DMS79 (cell line): ENCODE results near the gene KMT2C.
"Not testable (repeated sequence)": the region's sequence is repeated elsewhere in the genome, so short reads cannot be mapped to it uniquely, and the experiment has no call there.

Experiments
- DNase-seq: peaks from one replicate; lab custom pipeline; 2025; lab: John Stamatoyannopoulos, UW

KMT2C gene

DNA sequence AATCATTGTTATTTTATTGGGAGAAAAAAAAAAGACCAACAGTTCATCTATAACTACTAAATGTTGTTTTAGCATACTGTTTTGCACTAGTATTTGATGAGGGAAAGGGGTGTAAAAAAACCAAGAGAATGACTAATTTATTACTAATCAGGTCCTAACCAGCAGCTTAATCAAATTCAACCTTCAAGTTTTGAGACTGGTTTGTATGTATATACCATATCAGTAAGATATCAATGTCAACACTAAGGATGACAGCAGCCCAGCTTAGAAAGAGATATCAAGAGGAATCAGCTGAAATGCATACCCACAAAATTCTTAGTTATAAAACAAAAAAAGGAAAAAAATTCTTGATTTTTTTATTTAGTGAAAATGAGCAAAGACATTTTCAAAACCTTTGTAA is 122.6 kb downstream of the KMT2C start:
- no peak for DNase-seq

DNA sequence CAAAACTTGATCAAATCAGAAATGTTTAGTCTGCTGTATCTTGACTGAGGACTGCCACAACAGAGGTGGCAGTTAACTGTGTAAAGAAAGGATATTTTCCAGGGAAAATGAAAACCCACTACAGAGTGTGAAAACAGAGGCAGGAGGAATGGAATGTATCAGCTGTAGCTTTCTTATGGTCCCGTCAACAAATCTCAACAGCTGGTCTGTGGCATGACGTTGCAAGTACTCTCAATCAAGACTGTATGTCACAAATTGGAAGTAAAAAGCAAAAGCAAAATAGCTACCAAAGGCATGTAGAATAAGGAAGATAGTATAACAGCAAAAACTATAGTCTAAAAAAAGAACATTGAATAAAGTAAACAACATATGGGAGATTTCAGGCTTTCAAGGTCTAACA is 123.5 kb downstream of the KMT2C start:
- no peak for DNase-seq

DNA sequence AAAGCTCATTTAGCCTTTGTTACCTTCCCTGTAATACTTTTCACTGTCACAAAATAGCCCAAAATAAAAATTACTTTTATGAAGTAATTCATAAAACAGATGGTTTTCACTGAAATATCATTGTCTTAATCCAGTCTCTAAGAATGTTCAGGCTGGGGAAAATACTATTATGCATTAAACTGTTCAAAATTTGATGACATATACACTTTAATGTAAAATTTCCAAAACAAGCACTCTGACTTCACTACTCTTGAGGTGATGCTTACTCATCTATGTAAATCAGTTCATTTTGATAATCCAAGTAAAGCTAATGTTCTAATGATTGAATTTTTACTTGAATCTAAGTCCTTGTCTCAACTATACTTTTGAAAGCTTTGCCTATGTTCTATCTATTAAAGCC is 127.9 kb downstream of the KMT2C start:
- DNase-seq, result no peak

DNA sequence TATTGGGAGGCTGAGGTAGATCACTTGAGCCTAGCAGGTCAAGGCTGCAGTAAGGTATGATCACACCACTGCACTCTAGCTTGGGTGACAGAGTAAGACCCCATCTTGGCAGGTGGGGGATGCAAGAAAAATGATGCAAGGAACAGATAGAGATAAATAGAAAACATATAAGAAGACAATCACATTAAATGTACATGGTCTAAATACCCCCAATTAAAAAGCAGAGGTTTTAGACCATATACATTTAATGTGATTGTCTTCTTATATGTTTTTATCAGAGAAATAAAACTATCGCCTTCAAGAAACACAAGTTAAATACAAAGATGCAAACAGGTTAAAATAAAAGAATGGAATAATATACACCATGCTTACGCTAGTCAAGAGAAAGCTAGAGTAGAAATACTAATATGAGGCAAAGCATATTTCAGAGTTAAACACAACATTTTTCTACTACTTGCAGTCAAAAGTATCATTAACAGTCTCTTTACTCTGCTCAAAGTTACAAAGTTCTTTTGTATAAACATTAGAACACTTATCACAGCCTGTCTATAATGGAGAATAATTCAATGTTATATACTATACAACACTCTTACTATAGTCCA is 136.2 kb downstream of the KMT2C start:
- not testable (repeated sequence) for DNase-seq

DNA sequence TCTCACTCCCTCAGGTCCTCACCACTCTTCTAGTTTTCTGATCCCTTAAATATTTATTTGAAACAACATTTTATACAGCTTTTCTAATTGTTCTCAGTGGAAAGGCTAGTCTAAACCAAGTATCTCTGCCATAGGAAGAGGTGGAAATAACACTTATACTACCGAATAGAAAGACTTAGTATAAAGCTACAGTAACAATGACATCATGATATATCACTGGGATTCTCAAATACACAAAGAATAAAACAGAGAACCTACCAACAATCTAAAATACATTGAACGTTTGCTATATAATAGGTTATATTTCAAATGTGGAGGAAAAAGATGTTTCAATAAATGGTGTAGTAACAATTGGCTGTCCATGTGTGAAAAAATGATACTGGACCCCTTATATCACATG is 142.9 kb downstream of the KMT2C start:
- DNase-seq, result no peak

DNA sequence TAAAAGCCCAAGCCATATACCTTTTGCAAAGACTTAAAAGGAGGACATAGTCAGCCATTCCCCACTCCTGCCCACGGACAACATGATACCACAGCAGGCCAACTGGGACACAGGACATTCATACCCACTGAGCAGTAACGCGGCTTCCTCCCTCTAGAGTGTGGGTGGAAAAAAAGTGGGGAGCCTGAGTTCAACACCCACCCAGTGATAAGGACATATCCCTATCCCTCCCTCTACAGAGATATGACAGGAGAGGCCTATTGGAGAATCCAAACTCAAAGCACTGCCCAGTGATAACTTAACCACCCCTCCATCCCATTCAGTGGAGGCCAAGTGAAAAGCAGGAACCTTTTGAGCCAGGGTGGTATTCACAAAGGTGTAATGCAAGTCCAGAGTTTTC is 148.8 kb downstream of the KMT2C start:
- not testable (repeated sequence) for DNase-seq

DNA sequence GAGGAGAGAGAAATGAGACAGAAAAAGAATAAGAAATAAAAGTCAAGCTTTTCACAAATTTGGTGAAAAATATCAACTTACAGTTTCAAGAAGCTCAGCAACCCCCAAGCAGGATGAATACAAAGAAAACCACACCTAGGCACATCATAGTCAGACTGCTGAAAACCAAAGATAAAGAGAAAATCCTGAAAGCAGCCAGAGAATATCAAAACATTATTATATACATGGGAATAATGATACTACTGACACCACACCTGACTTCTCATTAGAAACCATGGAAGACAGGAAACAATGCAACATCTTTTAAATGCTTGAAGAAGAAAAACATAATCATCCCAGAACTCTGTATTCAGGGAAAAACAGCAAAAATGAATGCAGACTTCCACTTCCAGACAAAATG is 149.6 kb downstream of the KMT2C start:
- not testable (repeated sequence) for DNase-seq

DNA sequence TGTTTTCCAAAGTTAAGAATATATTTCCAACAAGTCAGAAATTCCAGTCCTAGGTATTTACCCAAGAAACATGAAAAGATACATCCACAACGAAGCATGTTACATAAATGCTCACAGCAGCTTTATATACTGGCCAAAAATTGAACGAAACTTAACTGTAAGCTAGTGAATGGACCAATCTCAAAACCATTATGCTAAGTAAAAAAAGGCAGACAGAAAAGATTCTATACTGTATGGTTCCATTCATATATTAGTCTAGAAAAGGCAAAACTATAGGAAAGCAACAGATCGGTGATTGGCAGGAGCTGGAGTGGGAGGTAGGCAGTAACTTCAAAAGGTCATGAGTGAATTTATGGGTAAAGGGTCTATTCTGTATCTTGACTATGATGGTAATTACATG is 150.8 kb downstream of the KMT2C start:
- DNase-seq, result not testable (repeated sequence)

DNA sequence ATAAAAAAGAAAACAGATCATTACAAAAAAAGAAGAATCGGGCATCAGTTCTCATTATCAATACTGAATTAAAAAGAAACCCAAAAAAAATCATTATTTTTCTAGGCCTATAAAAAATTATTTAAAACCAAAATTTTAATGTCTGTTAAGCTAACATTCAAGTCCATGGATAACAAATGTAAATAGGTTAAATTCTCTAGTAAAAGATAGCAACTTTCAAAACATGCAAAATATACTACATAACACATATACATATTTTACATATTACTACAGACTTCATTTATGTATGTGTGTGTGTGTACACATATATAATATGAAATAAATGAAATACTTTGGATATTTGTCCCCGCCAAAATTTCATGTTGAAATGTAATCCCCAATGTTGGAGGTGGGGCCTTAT is 158.1 kb downstream of the KMT2C start:
- DNase-seq, result not testable (repeated sequence)

DNA sequence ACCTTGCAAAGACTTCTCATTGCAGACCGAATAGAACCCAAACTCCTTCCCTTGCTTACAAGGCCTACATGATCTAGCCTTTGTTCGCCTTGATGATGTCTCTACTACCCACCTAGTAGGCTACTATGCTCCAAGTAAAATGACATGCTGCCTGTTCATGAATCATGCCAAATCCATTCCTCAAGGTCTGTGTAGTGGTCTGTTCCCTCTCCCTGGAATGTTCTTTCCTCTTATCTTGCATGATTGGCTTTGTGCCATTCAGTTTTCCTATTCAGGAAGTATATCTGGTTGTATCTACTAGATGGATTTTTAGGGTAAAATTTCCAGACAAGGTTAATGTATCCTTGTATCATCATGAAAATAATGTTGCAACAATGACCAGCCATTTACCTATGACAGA is 165.4 kb downstream of the KMT2C start:
- DNase-seq, result not testable (repeated sequence)

DNA sequence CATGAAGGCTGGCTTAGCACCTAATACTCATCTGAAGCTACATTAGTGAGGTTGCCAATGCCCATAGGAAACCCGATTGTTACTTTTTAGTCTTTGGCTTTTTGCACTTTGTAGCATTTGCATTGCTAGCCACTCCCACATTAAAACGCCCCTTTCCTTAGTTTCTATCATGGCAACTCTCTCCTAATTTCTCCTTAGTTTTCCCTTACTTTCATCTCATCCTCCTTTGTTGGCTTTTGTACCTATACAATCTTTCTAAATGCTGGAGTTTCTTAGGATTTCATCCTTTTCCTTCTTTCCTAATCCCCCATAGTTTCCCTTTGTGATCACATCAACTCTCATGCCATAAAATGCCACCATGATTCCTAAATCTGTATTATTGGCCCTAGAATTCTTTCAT is 168.9 kb downstream of the KMT2C start:
- not testable (repeated sequence) for DNase-seq

DNA sequence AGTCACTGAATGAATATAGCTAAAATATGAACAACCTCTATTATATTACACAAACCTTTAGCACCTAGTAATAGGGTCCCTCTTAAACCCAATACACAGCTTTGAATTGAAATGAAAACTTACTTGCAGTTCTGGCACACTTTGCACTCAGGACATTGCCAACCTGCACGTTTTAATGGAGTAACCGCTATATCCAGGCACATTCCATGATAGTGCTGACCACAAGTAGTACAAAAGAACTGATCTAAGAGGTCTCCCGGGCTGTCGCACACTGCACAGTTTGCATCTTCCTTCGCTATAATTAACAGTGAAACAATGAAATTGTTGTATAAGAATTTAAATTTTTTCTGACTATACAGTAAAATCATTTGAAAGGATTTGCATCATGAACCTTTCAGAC is 170.9 kb downstream of the KMT2C start:
- DNase-seq, result not testable (repeated sequence)

DNA sequence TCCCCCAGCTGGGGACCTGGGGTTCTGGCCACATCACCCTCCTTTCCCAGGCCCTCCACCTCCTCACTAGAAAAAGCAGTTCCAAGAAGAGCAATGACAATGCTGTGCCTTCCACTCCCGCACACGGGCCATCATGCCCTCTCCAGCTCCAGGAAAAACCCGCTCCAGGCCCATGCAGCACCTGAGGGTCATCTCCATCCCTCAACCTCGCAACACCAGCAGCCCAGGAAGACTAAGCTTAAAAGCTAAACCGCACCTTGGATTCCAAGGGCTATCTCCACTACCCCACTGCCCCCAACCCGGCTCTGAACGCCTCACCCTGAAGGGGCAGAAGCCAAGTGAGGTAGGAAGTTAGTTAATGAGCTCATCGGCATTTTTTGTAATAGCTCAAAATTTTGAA is 173.7 kb downstream of the KMT2C start:
- DNase-seq, result not testable (repeated sequence)

DNA sequence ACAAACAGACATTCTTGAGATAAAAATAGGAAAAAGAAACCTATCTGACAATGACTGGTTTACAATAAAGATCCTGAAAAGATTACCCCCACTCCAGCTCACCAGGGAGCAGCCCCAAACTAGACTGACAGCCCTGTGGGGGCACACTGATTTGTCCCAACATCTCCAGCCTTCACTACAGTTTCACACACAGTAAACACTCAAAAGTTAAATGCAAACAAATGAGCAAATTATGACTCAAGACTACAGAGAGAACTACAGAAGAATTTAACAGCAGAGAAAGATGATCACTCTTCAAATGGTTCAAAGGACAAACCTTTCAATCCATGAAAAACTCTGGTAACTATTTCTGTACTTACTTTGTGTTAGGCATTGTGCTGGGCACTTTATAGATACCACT is 176.2 kb downstream of the KMT2C start:
- not testable (repeated sequence) for DNase-seq

DNA sequence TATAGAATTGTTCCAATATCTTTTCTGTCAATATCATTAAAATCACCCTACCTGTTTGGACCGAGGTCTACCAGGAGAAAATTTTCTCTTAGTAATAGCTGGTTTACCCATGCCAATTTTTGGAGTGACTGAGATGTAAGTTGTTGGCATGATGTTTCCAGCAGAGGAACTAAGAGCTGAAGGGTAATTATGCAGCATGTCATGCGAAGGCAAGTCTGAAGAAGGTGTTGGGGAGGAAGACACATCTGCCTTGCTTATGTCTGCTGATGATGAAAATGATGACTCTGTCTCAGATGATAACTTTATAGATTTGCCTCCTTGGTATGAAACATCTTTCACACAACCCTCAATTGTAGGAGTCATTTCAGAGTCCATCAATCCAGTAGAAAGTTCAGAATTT is 188.0 kb downstream of the KMT2C start:
- DNase-seq, result not testable (repeated sequence)

DNA sequence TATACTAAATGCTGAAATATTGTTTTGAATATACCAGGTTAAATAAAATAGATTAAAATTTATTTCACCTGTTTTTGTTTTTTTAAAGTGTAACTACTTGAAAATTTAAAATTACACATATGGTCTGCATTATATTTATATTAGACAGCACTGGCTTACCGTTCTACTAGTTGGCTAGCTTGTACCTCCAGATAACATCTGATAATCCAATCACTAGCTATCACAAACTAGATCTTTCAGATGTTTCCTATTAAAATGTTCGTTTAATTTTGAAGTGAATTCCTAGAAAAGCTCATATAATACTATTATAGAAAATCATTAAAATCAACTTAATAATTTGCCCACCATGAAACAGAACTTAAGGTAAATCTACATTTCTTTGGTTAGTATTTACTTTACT is 190.4 kb downstream of the KMT2C start:
- not testable (repeated sequence) for DNase-seq

DNA sequence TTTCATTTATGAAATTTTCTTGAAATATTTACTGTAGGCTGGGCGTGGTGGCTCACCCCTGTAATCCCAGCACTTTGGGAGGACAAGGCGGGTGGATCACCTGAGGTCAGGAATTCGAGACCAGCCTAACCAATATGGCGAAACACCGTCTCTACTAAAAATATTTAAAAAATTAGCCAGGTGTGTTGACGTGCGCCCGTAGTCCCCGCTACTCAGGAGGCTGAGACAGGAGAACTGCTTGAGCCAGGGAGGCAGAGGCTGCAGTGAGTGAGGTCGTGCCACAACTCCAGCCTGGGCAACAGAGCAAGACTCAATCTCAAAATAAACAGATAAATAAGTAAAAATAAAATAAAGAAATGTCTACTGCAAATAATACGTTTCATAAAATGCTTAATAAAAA is 192.3 kb downstream of the KMT2C start:
- not testable (repeated sequence) for DNase-seq

DNA sequence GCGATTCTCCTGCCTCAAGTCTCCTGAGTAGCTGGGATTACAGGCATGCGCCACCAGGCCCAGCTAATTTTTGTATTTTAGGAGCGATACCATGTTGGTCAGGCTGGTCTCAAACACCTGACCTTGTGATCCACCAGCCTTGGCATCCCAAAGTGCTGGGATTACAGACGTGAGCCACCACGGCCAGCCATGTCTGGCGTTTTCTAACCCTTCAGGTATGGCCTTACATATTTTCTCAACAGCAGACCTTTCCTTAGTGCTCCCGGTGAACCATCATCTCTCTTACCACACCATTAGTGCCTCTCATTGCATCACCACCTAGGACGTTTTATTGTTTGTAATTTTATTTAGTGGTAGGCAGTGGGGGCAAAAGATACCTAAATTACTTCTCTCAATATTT is 194.5 kb downstream of the KMT2C start:
- DNase-seq, result not testable (repeated sequence)

DNA sequence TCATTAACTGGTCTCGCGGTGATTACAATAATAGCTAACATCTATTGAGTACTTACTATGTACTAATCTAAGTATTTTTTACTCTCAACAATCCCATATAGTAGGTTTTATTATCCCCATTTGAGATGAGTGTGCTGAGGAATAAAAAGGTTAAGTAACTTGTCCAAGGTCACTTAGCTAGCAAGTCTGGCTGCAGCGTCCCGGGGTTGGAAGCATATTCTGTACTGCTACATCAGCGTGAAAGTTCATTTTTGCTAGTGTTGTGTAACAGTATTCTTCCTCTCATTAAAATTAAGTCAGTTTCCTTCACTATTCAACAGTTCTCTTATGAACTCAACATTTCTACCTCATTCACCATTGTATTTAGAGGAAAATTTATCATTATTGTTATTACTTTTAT is 199.5 kb downstream of the KMT2C start:
- DNase-seq, result not testable (repeated sequence)

DNA sequence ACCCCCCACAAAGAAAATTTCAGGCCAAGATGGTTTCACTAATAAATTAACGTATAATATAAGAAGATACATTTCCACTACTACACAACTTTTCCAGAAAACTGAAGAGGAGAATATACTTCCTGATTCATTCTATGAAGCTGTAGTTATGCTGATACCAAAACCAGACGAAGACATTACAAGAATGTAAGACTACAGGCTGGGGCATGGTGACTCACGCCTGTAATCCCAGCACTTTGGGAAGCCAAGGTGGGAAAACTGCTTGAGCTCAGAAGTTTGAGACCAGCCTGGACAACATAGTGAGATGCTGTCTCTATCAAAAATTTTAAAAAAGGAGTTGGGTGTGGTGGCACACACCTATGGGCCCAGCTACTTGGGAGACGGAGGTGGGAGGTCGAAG is 201.4 kb downstream of the KMT2C start:
- DNase-seq, result not testable (repeated sequence)

DNA sequence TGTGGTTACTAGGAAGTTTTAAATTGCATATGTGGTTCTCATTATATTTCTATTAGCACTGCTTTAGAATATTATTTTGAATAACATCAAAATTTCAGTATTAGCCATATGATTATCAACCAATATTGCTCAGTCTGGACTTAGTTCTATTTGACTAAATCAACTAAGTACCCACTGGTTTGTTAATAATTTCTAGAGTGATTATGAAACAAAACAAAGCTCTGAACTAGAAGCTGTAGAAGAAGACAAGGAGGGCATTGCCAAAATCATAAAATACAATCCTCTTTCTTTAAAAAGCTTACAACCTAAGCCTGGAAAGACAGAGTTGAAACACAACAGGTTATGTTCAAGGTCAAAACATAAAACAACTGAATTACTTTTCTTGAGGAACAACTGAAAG is 204.7 kb downstream of the KMT2C start:
- DNase-seq, result no peak

DNA sequence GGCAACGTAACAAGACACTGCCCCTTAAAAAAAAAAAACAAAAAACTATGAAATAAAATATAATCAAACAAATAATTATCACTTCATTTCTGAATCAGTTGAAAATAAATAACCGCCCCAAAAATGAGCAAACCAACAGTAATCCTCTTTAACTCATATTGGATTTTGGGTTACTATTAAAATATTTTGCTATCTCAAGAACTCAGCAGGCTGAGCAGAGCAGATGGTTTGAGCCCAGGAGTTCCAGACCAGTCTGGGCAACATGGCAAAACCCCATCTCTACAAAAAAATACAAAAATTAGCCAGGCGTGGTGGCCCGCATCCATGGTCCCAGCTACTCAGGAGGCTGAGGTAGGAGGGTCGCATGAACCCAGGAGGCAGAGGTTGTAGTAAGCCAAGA is 216.2 kb downstream of the KMT2C start:
- not testable (repeated sequence) for DNase-seq

DNA sequence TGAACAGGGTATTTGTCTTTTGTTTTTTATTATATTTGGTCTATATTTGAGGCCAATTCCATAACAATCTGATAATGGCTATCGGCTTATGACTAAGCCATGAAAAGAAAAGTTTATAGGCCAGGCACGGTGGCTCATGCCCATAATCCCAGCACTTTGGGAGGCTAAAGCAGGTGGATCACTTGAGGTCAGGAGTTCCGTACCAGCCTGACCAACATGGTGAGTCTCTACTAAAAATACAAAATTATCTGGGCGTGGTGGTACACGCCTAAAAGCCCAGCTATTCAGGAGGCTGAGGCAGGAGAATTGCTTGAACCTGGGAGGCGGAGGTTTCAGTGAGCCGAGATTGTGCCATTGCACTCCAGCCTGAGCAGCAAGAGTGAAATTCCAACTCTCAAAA is 227.0 kb downstream of the KMT2C start:
- DNase-seq, result not testable (repeated sequence)

DNA sequence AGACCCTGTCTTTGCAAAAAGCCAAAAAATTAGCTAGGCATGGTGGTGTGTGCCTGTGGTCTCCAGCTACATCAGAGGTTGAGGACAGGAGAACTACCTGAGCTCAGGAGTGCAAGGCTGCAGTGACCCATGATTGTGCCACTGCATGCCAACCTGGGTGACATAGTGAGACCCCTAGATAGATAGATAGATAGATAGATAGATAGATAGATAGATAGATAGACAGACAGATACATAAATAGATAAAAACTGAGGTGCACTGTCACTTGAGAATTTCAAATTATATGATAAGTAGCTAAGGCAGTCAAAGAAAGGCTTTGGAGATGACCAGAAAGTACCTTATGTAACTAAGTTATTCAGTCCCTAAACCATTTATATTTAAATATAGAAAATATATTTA is 231.4 kb downstream of the KMT2C start:
- not testable (repeated sequence) for DNase-seq

DNA sequence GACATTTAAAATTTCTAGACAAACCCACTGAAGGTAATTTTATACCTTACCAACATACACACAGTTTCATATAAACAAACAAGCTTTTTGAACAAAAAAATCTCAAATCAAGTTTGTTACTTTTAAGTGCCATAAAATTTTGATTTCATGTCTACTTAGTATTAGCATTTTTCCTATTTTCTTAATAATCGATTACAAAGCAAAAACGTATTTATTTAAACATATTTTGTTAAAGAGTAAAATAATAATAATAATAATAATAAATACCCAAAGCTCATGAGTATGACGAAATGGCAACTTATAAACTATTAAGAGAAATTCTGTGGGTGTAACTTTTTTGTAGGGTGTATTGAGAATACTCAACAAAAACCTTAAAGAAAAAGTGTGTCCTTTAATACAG is 232.7 kb downstream of the KMT2C start:
- no peak for DNase-seq
